ENCODE data around the gene SYS1. TPM values are rescaled to one million over a fixed set of nuclear protein-coding genes. Genes with fewer than 3 reads are reported as not detected.

The SYS1 gene
- total and polyA plus RNA-seq, 2 of the 8 experiments (the other 6 are each of a cell fraction or from before 2014, with no cell fraction given) = 19.6 to 50.8 TPM

- TF ChIP-seq CHD7 (IDR thresholded peaks at IDR 0.05; ENCODE audit: insufficient replicate concordance, low read length) = no peak
- no peak for TF ChIP-seq CBX8 (IDR thresholded peaks at IDR 0.05; ENCODE audit: borderline replicate concordance, low read depth, low read length)
- TF ChIP-seq NANOG (IDR thresholded peaks at IDR 0.05; ENCODE audit: insufficient read depth, low read depth, low read length, poor library complexity, severe bottlenecking) = no peak
- no peak for TF ChIP-seq POLR2AphosphoS5 (IDR thresholded peaks at IDR 0.05; ENCODE audit: low read depth, low read length)
- TF ChIP-seq CTCF (IDR thresholded peaks at IDR 0.05; ENCODE audit: control extremely low read depth in 1 of 3, insufficient read depth in 1 of 3, low read depth in 1 of 3, low read length in 3 of 3) = no peak
- TF ChIP-seq CTBP2 (IDR thresholded peaks at IDR 0.05; ENCODE audit: borderline replicate concordance, insufficient read depth, insufficient read length, low read length) = no peak
- TF ChIP-seq RFX5 (IDR thresholded peaks at IDR 0.05; ENCODE audit: borderline replicate concordance, low read depth, low read length) = no peak
Measured at GRCh38 chr20:45387274-45387673, 24.3 kb downstream of the SYS1 start (continued).

Measured in H1 (cell line).